DOHH2 (cell line): ENCODE results near the gene GPR78.
"Not testable (repeated sequence)": the region's sequence is repeated elsewhere in the genome, so short reads cannot be mapped to it uniquely, and the experiment has no call there.

Source experiments
- H3F3A ChIP-seq: fragments of 200-600 bp; sonication (generic), shearing (Covaris generic); 2 replicates; pipeline ENCODE4 v1.6.0; 2016; ENCODE audit warnings: antibody characterized with exemption, mild to moderate bottlenecking; ENCODE audit not compliant: control insufficient read depth, insufficient read depth
- H3K27ac ChIP-seq: fragments of 200-600 bp; sonication (generic); 2 replicates; pipeline ENCODE4 v1.5.1; 2014; ENCODE audit warnings: low read depth, mild to moderate bottlenecking, low read length, moderate library complexity
- H3K27me3 ChIP-seq: fragments of 200-600 bp; sonication (generic); 2 replicates; pipeline ENCODE4 v1.6.1; 2014; ENCODE audit warnings: mild to moderate bottlenecking, low read length, mixed read lengths; ENCODE audit not compliant: control insufficient read depth
- H3K36me3 ChIP-seq: fragments of 200-600 bp; sonication (generic); 2 replicates; pipeline ENCODE4 v1.6.1; 2014; ENCODE audit warnings: mild to moderate bottlenecking, low read length, moderate library complexity, mixed read lengths; ENCODE audit not compliant: control insufficient read depth
- H3K4me1 ChIP-seq: fragments of 200-600 bp; sonication (generic); 2 replicates; pipeline ENCODE4 v1.6.1; 2014; ENCODE audit warnings: mild to moderate bottlenecking, low read length, mixed read lengths; ENCODE audit not compliant: control insufficient read depth
- H3K4me2 ChIP-seq: fragments of 200-600 bp; sonication (generic); 2 replicates; pipeline ENCODE4 v1.6.0; 2014; ENCODE audit warnings: mild to moderate bottlenecking, low read length, moderate library complexity
- H3K4me3 ChIP-seq: fragments of 200-600 bp; sonication (generic); 2 replicates; pipeline ENCODE4 v1.5.1; 2014; ENCODE audit warnings: mild to moderate bottlenecking, low read length, mixed read lengths
- H3K79me2 ChIP-seq: fragments of 200-600 bp; sonication (generic); 2 replicates; pipeline ENCODE4 v1.6.1; 2014; ENCODE audit warnings: mild to moderate bottlenecking, low read length, mixed read lengths; ENCODE audit not compliant: control insufficient read depth
- H3K9me2 ChIP-seq: fragments of 200-600 bp; sonication (generic); replicated peaks from 2 replicates; pipeline ENCODE4 v1.6.1; 2014; ENCODE audit warnings: mild to moderate bottlenecking, low read length, mixed read lengths; ENCODE audit not compliant: control insufficient read depth
- H3K9me3 ChIP-seq: fragments of 200-600 bp; sonication (generic); 2 replicates; pipeline ENCODE4 v1.6.1; 2014; ENCODE audit warnings: antibody characterized with exemption, low read length, mixed read lengths; ENCODE audit not compliant: control insufficient read depth, insufficient read depth
- H4K20me1 ChIP-seq: fragments of 200-600 bp; sonication (generic); 2 replicates; pipeline ENCODE4 v1.6.0; 2014; ENCODE audit warnings: low read depth, mild to moderate bottlenecking, antibody characterized with exemption, low read length, moderate library complexity; ENCODE audit not compliant: control insufficient read depth, insufficient read depth
- CTCF ChIP-seq: fragments of 200-600 bp; sonication (generic); IDR thresholded peaks from one replicate; pipeline ENCODE4 v1.5.1; 2014; ENCODE audit warnings: antibody characterized with exemption, mild to moderate bottlenecking, low read depth, low read length; ENCODE audit not compliant: poor library complexity, severe bottlenecking
- EZH2phosphoT487 ChIP-seq: fragments of 200-600 bp; sonication (generic); IDR thresholded peaks from 2 replicates; pipeline ENCODE4 v1.6.1; 2017; ENCODE audit warnings: borderline replicate concordance, mild to moderate bottlenecking, antibody characterized with exemption, low read length, moderate library complexity, mixed read lengths

The GPR78 gene

GRCh38 chr4:8573266-8573665, 6.9 kb upstream of the GPR78 start:
- no peak for TF ChIP-seq CTCF
- TF ChIP-seq EZH2phosphoT487 = no peak
- Histone ChIP-seq H3F3A (no peaks in the 10 kb centered on the region), H3K27ac (no peak overlapping the region), H3K9me2 (no peaks in the 10 kb centered on the region), H3K79me2 (no peaks in the 10 kb centered on the region), H3K36me3 (no peaks in the 10 kb centered on the region), H3K4me3 (no peak overlapping the region), H3K27me3 (no peaks in the 10 kb centered on the region), H3K4me2 (no peak overlapping the region), H4K20me1 (no peaks in the 10 kb centered on the region), H3K4me1 (no peaks in the 10 kb centered on the region), H3K9me3 (no peaks in the 10 kb centered on the region; the same call in 1 of the 2 replicates)

DNA sequence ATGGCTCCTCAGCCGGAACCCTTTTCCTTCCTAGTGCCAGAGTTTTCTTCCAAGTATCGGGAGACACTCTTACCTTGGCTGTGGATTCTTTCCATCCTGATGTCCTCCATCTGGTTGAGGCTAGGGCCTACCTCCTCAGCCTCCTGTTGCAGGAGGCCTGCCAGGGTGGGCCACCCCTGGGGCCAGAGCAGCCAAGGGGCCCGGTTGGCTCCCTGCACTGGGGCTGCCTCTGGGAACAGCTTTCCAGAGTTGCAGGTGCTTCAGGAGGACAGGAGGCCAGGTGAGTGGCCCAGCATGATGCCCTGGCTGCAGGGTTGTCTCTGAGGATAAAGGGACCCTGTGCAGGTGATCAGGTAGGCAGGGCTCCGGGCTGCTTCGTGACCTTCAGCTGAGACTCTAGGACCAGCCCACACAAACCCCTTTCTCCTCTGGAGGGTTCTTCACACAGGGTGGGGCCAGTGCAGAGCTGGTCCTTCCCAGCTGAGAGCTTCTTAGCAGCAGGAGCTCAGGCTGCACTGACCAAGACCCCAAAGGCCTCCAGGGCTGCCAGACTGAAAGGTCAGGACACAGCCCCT, 5.3 kb upstream of the GPR78 start:
- Histone ChIP-seq H3K4me3 (no peak overlapping the region), H4K20me1 (no peaks in the 10 kb centered on the region), H3K9me3 (no peaks in the 10 kb centered on the region), H3K9me2 (no peaks in the 10 kb centered on the region), H3K36me3 (no peaks in the 10 kb centered on the region), H3K27me3 (no peaks in the 10 kb centered on the region), H3K27ac (no peak overlapping the region), H3K4me2 (no peak overlapping the region), H3F3A (no peaks in the 10 kb centered on the region), H3K4me1 (no peaks in the 10 kb centered on the region), H3K79me2 (no peaks in the 10 kb centered on the region)
- TF ChIP-seq EZH2phosphoT487 = no peak

GRCh38 chr4:8575457-8575856, 4.7 kb upstream of the GPR78 start:
- Histone ChIP-seq H3K79me2 (no peaks in the 10 kb centered on the region), H3K27me3 (no peaks in the 10 kb centered on the region), H3K9me3 (no peaks in the 10 kb centered on the region), H3K27ac (no peak overlapping the region), H3K4me3 (no peak overlapping the region), H3F3A (no peaks in the 10 kb centered on the region), H3K4me1 (no peaks in the 10 kb centered on the region), H3K4me2 (no peak overlapping the region), H3K9me2 (no peaks in the 10 kb centered on the region), H3K36me3 (no peaks in the 10 kb centered on the region), H4K20me1 (no peaks in the 10 kb centered on the region)
- TF ChIP-seq EZH2phosphoT487 (no peak), CTCF (no peak)

DNA sequence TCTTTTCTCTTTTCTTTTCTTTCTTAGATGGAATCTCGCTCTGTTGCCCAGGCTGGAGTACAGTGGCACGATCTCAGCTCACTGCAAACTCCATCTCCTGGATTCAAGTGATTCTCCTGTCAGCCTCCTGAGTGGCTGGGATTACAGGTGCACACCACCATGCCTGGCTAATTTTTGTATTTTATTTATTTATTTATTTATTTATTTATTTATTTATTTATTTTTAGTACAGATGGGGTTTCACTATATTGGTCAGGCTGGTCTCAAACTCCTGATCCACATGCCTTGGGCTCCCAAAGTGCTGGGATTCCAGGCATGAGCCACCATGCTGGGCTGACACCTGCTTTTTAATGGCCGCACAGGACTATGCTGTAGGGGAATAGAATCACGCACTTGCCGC, 3.6 kb upstream of the GPR78 start:
- not testable (repeated sequence) for H3K4me3 ChIP-seq, H3K27ac ChIP-seq, H3K4me2 ChIP-seq, H3K9me3 ChIP-seq, H3K9me2 ChIP-seq, H3K27me3 ChIP-seq, H4K20me1 ChIP-seq, H3F3A ChIP-seq, H3K4me1 ChIP-seq, H3K36me3 ChIP-seq, H3K79me2 ChIP-seq
